ENCODE results near the gene HOXB6. TPM values are rescaled to one million over a fixed set of nuclear protein-coding genes. Genes with fewer than 3 reads are reported as not detected.

The HOXB6 gene
- total RNA-seq, 6 donors from 2014 or later: 1.1 to 11.3 (median 7.0) TPM

DNA sequence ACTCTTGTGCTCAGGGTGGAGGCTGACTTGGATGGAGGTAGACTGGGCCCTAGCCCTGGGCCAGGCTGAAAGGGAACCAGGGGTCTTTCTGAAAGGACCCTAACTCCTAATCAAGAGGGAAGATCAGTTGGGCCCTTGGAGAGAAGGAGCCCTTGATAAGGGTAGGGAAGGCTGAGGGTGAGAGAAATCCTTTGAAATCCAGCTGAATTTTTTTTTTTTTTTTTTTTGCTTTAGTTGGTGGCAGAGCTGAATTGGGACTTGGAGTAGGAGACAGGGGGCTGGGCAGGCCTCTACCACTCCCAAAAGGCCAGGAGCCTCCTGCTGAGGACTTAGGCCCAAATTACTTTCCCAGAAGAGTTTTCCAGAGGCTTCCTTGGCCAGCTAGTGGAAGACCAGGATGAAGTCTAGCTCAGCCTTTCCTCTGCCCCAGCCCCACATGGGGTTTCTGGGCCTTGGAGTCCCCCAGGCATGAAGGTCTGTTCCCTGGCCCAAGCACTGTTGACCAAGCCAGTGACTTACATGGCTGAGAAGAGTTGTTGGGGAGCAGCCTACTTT is 14.1 kb downstream of the HOXB6 start:
- ATAC-seq (ENCODE audit: low FRiP score in 2 of 2) (no peak), DNase-seq (no peak)
- Histone ChIP-seq H3K9me3 (no peaks in the 10 kb centered on the region), H3K4me1 (peaks cover 27 to 53% (median 32%) of the 10 kb centered on the region in 4 donors), H3K27ac (peak overlapping the region; percentile 66 to 90 (median 90)), H3K27me3 (peaks cover 0 to 48% (median 22%) of the 10 kb centered on the region in 4 donors), H3K4me3 (peak overlapping the region in 2 of 4 donors; percentile 50 to 54), H3K36me3 (no peaks in the 10 kb centered on the region)
- TF ChIP-seq, protein P1, sequence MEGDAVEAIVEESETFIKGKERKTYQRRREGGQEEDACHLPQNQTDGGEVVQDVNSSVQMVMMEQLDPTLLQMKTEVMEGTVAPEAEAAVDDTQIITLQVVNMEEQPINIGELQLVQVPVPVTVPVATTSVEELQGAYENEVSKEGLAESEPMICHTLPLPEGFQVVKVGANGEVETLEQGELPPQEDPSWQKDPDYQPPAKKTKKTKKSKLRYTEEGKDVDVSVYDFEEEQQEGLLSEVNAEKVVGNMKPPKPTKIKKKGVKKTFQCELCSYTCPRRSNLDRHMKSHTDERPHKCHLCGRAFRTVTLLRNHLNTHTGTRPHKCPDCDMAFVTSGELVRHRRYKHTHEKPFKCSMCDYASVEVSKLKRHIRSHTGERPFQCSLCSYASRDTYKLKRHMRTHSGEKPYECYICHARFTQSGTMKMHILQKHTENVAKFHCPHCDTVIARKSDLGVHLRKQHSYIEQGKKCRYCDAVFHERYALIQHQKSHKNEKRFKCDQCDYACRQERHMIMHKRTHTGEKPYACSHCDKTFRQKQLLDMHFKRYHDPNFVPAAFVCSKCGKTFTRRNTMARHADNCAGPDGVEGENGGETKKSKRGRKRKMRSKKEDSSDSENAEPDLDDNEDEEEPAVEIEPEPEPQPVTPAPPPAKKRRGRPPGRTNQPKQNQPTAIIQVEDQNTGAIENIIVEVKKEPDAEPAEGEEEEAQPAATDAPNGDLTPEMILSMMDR (IDR thresholded peaks at IDR 0.05): no peak
- TF ChIP-seq POLR2A (IDR thresholded peaks at IDR 0.05): no peak
- TF ChIP-seq POLR2AphosphoS5 (IDR thresholded peaks at IDR 0.05): no peak
- TF ChIP-seq EP300 (IDR thresholded peaks at IDR 0.05): no peak

DNA sequence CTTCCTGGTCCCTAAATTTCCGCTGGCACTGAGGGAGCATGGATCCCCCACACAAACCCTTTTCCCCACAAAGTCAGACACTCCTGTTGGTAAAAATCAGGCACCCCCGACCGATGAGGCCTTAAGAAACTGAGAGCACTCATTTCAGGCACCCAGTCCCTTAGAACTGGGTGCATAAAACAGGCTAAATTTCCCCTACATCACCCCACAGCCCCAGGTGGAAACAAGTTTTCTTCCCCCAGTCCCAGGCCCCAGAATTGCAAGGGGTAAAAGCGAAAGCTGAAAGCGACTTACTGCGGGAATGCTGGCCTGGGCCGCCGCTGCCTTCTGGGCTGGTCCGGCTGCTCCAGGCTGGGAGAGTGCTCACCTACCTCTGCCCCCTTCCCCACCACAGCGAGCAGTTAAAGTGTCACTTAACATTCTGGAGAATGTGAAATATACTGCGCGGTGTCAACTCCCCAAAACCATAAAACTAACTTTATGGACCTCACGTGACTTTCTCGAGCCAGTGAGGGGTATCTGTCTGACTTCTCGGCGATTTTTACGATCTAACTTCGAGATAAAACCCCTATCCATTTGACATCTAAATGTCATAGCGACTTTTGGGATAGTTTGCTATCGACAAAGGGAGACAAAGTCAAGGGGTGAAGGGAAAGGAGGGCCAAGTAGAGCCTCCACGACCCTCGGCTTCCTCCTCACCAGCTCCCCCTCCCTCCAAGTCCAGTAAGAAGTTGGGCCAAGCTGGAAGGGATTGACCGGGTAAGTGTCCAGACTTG is 14.8 kb downstream of the HOXB6 start, which contains the start of gene HOXB3:
HOXB3 (minus strand) TSS at position 411 of the 776 bp plus-strand sequence. CDS start 37,767 bp downstream, outside the sequence.
- ATAC-seq (ENCODE audit: low FRiP score in 2 of 2) (no peak), DNase-seq (peak in 1 of 2 donors; percentile 64)
- Histone ChIP-seq H3K4me1 (peaks cover 31 to 60% (median 36%) of the 10 kb centered on the region in 4 donors), H3K4me3 (peak within 1 kb of the TSS in 3 of 4 donors; percentile 13 to 54 (median 50)), H3K9me3 (no peaks in the 10 kb centered on the region), H3K27me3 (peaks cover 0 to 43% (median 21%) of the 10 kb centered on the region in 4 donors), H3K27ac (peak within 1 kb of the TSS; percentile 66 to 90 (median 90)), H3K36me3 (no peaks in the 10 kb centered on the region)
- TF ChIP-seq, protein P1 (IDR thresholded peaks at IDR 0.05): no peak
- no peak for TF ChIP-seq POLR2AphosphoS5 (IDR thresholded peaks at IDR 0.05)
- no peak for TF ChIP-seq EP300 (IDR thresholded peaks at IDR 0.05)
- no peak for TF ChIP-seq POLR2A (IDR thresholded peaks at IDR 0.05)
- WGBS, 2 donors: 37 to 43% methylated on average over 18 to 23 of the region's 23 CpGs

DNA sequence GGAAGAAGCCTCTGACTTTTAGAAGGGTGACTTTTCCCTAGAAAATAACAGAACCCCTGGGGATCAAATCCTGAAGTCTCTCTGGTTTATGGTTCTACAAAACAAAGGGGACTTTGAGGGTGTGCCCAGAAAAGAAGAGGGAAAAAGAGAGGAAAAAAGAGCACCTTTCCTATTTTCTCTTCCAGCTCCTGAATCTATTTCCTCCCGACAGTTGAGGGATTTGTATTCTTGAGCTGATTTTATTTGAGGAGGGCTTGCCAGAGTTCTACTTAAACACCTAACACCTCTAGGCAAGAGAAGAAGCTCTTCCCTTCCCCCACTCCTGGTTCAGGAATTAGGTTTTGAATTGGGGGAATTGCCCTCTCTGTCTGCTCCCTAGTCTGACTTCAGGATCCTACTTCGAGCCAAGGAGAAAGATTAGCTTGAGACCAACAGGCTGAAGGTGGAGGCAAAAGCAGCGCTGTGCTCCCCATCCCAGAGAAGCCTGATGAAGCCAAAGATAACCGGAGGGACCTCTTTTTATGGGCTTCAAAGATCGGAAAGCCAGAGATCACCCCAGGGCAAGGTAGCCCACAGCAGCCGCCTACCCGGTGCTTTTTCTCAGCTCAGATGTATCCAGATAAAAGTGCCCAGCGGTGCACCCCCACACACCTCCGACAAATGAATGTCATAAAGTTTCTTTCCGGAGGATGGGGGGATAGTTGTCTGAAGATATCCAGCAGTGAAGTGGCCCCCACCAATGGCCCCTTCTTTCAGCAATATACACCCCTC is 15.5 kb downstream of the HOXB6 start:
- peak overlapping the region; percentile 66 to 90 (median 90) for H3K27ac ChIP-seq

DNA sequence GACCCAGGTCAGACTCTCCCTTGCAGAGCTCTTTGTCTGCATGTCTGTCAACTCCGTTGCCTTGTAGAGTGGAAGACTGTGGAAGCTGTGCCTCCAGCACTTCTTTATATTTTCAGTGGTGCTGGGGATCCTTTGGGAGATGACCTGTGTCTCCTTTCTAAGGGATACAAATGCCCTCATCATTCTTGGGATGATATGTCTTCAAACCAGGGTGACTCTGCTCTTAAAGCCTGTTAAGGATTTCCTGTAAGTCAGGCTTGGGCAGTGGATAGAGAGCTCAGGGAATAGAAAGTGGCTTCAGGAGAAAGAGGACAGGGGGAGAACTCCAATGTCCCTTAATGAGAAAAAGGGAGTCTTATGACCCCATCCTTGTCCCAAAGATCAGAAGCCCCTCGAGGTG is 16.3 kb downstream of the HOXB6 start:
- Histone ChIP-seq H3K4me1 (peaks cover 32 to 56% (median 37%) of the 10 kb centered on the region in 4 donors), H3K4me3 (peak overlapping the region in 2 of 4 donors; percentile 32 to 54), H3K27ac (peak overlapping the region; percentile 66 to 90 (median 90)), H3K36me3 (no peaks in the 10 kb centered on the region), H3K27me3 (peaks cover 0 to 43% (median 21%) of the 10 kb centered on the region in 4 donors), H3K9me3 (no peaks in the 10 kb centered on the region)
- DNase-seq (no peak), ATAC-seq (ENCODE audit: low FRiP score in 2 of 2) (no peak)
- no peak for TF ChIP-seq POLR2AphosphoS5 (IDR thresholded peaks at IDR 0.05)
- TF ChIP-seq, protein P1 (IDR thresholded peaks at IDR 0.05): no peak
- no peak for TF ChIP-seq POLR2A (IDR thresholded peaks at IDR 0.05)
- TF ChIP-seq EP300 (IDR thresholded peaks at IDR 0.05): no peak
- 32 to 34% methylated on average over 2 of the region's 2 CpGs for WGBS, 2 donors

More for the DNA sequence above, 15.5 kb downstream of the HOXB6 start:
- DNase-seq (no peak), ATAC-seq (ENCODE audit: low FRiP score in 2 of 2) (no peak)
- 23 to 28% methylated on average over 10 of the region's 10 CpGs for WGBS, 2 donors
- H3K27me3 ChIP-seq: peaks cover 0 to 42% (median 19%) of the 10 kb centered on the region in 4 donors
- no peaks in the 10 kb centered on the region for H3K9me3 ChIP-seq
- H3K4me3 ChIP-seq: peak overlapping the region in 3 of 4 donors; percentile 13 to 54 (median 32)
- TF ChIP-seq, protein P1 (IDR thresholded peaks at IDR 0.05): no peak
- TF ChIP-seq EP300 (IDR thresholded peaks at IDR 0.05): no peak
- TF ChIP-seq POLR2AphosphoS5 (IDR thresholded peaks at IDR 0.05): no peak
- no peak for TF ChIP-seq POLR2A (IDR thresholded peaks at IDR 0.05)
- H3K36me3 ChIP-seq: no peaks in the 10 kb centered on the region
- H3K4me1 ChIP-seq: peaks cover 33 to 63% (median 40%) of the 10 kb centered on the region in 4 donors

Data from upper lobe of left lung (tissue), 6 donors.